Nasal cavity respiratory epithelium epithelial cell of viscerocranial mucosa (primary cell): Measurements from ENCODE around the gene NPR3. TPM values are rescaled to one million over a fixed set of nuclear protein-coding genes. Genes with fewer than 3 reads are reported as not detected.

ENCODE experiments used
- total RNA-seq: library from RNA; depleted of rRNA; stranded (reverse); fragments of >200 nt; gene quantifications from 2 replicates; pipeline ENCODE4 v1.2.3, GENCODE V29; 2014

The NPR3 gene
- total RNA-seq = 1.0 and 6.1 TPM in 2 replicates

DNA sequence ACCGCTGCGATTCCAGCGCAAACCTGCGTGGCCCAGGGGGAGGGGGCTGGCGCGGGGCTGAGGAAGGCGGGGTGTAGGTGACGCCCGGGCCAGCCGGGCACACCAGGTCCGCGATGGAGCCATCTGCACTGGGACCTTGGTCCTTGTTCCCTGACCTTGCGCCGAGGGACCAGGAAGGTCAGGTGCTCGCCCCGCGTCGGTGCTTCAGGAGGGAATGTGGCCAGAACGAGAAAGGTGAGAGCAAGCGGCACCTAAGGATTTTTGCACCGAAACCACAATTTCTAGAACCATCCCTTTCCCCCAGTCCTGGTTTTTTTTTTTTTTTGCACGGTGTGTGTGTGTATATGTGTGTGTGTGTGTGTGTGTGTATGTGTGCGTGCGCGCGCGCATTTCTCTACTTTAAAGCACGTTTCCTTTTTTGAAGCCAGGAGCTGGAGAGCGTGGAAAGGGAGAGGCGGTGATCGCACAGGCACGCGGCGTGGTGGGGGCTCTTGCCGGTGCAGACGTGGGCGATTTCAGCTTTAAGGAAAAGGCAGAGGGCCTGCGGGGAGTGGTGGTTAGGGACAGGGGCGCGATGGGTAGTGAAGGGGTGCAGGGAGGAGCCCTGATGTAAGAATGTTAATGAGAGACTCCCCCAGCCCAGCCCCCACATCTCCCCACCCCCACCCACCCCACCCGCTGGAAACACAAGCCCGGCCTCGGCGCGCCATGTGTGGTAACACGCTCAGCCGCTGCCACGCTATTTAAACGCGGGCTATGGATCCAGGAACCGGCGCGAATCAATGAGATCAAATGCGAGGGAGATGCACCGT is at the start of gene NPR3:
Gene NPR3 (plus strand): TSS at position 772 of the 812 bp plus-strand sequence. CDS start 456 bp downstream, outside the sequence.

Other genes with a start within 250 kb of the NPR3 start
- gene SUB1, start 125.8 kb upstream of the NPR3 start, total RNA-seq = 68.0 and 117 TPM in 2 replicates